ENCODE results near the gene C1QTNF4. TPM values are rescaled to one million over a fixed set of nuclear protein-coding genes. Genes with fewer than 3 reads are reported as not detected.
A peak's percentile ranks its signal among the peaks of the same experiment; 100 is the strongest.

The C1QTNF4 gene
- total and polyA plus RNA-seq, 9 of the 15 experiments (the other 6 are each of a cell fraction or from before 2014, with no cell fraction given), result not detected

DNA sequence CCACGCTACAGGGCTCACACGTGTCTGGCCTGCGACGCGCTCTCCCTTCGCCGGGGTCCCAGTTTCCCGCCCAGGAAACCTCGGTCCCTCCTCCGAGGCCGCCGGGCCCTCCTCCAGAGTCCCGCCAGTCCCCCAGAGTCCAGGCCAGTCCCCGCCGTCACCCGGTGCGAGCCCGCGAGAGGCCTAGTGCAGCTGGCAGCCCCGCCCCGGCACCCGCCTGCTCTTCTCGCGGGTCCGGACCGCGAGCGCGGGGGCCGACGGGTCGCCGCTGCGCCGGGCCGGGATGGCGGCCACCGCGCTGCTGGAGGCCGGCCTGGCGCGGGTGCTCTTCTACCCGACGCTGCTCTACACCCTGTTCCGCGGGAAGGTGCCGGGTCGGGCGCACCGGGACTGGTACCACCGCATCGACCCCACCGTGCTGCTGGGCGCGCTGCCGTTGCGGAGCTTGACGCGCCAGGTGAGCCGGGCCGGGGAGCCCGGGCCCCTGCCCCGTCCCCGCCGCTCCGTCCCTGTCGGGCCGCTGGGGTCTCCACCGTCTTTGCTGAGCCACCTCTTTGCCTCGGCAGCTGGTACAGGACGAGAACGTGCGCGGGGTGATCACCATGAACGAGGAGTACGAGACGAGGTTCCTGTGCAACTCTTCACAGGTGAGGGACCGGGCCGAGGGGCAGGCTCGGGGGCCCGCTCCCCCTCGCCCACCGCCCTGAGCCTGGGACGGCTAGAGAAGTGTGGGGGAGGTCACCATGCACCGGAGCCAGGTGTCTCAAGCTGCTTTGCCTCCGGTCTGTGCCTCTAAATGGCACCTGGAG is 28.7 kb downstream of the C1QTNF4 start, which contains the start of gene PTPMT1 (continued):
- TF ChIP-seq EP300 (IDR thresholded peaks at IDR 0.05; ENCODE audit: low read length) (no peak), CEBPZ (IDR thresholded peaks at IDR 0.05; ENCODE audit: borderline replicate concordance, low read depth, low read length) (no peak), SMAD2 (IDR thresholded peaks at IDR 0.05; ENCODE audit: low read depth, low read length) (no peak), IRF2 (CRISPR knock-in tag; IDR thresholded peaks at IDR 0.05) (no peak), SIN3B (IDR thresholded peaks at IDR 0.05; ENCODE audit: low read depth) (peak; percentile 93), MNT (conservative IDR thresholded peaks at IDR 0.05) (peak in 1 of 2 experiments; percentile 67; a peak in 1 of 4 replicates), ZFP30 (CRISPR knock-in tag; IDR thresholded peaks at IDR 0.05; ENCODE audit: borderline replicate concordance) (no peak), NBN (IDR thresholded peaks at IDR 0.05; ENCODE audit: low read depth) (0 out of 2 replicates have a peak, but pooled peaks have one; percentile 34), UBTF (IDR thresholded peaks at IDR 0.05; ENCODE audit: borderline replicate concordance in 1 of 2, low read depth in 2 of 2, low read length in 2 of 2) (peak; percentile 74 to 90; a peak in 2 of 4 replicates), MYC (IDR thresholded peaks at IDR 0.05; ENCODE audit: low read depth, low read length) (peak; percentile 71), MYC (CRISPR knock-in tag; IDR thresholded peaks at IDR 0.05; ENCODE audit: borderline replicate concordance, low read depth) (no peak), MTA2 (IDR thresholded peaks at IDR 0.05; ENCODE audit: low read depth) (no peak), HEY1 (CRISPR knock-in tag; IDR thresholded peaks at IDR 0.05; ENCODE audit: borderline replicate concordance) (no peak), RBM39 (optimal IDR thresholded peaks at IDR 0.05; ENCODE audit: low read depth, low read length) (no peak), L3MBTL2 (IDR thresholded peaks at IDR 0.05) (peak; percentile 97), THRAP3 (IDR thresholded peaks at IDR 0.05; ENCODE audit: borderline replicate concordance) (no peak), JUNB (CRISPR knock-in tag; conservative IDR thresholded peaks at IDR 0.05) (no peak), ELF1 (tag; IDR thresholded peaks at IDR 0.05) (no peak), NFXL1 (CRISPR knock-in tag; IDR thresholded peaks at IDR 0.05) (no peak), HES1 (IDR thresholded peaks at IDR 0.05; ENCODE audit: low read depth) (no peak), ZNF561 (CRISPR knock-in tag; conservative IDR thresholded peaks at IDR 0.05) (no peak)

Measured in K562 (cell line).